NT2/D1 (cell line): Measurements from ENCODE around the gene SIX1.

Experiments
- DNase-seq: peaks from one replicate; pipeline ENCODE4 v3.0.0-alpha.2; 2011; ENCODE audit warnings: low read depth, low spot score
- H3K27me3 ChIP-seq: 2 replicates; pipeline ENCODE4 v1.6.0; 2011; ENCODE audit warnings: mild to moderate bottlenecking; ENCODE audit not compliant: insufficient read length, insufficient read depth
- H3K36me3 ChIP-seq: 2 replicates; pipeline ENCODE4 v1.6.1; 2011; ENCODE audit warnings: mild to moderate bottlenecking, low read length, mixed read lengths; ENCODE audit not compliant: insufficient read depth, insufficient read length
- H3K4me1 ChIP-seq: 2 replicates; pipeline ENCODE4 v1.5.1; 2011; ENCODE audit not compliant: insufficient read depth, insufficient read length
- H3K4me3 ChIP-seq: 2 replicates; pipeline ENCODE4 v1.5.1; 2011; ENCODE audit warnings: low read depth; ENCODE audit not compliant: insufficient read length
- H3K9ac ChIP-seq: 2 replicates; pipeline ENCODE4 v1.6.0; 2011; ENCODE audit warnings: low read depth; ENCODE audit not compliant: insufficient read length
- H3K9me3 ChIP-seq: 2 replicates; pipeline ENCODE4 v1.5.1; 2011; ENCODE audit warnings: mild to moderate bottlenecking, low read length; ENCODE audit not compliant: insufficient read depth
- SUZ12 ChIP-seq: IDR thresholded peaks from 2 replicates; pipeline ENCODE4 v1.6.1; 2011; ENCODE audit not compliant: insufficient read length, insufficient read depth; ENCODE audit errors: extremely low read depth
- YY1 ChIP-seq: IDR thresholded peaks from 2 replicates; pipeline ENCODE4 v1.6.1; 2011; ENCODE audit not compliant: insufficient read length, insufficient read depth
- ZNF274 ChIP-seq: IDR thresholded peaks from 2 replicates; pipeline ENCODE4 v1.6.1; 2011; ENCODE audit warnings: mild to moderate bottlenecking, low read depth, low read length

SIX1 gene

DNA sequence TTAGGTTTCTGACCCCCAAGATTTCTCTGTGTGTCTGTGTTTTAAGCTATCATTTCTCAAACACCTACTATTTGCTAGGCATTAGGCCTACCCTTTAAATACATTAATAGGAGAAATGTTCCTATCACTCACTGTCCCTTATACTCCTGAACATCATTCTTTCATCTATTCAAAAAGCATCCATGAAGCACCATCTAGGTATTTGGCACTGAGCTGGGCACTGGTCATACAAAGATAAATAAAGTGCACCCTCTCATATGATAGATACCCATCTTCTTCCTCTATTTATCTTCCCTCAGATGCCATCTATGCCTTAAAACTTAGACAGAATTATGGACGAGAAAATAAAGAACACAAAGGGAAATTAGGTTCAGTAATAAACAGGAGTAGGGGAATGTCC is 20.4 kb downstream of the SIX1 start:
- Histone ChIP-seq H3K4me1 (no peaks in the 10 kb centered on the region), H3K9me3 (no peaks in the 10 kb centered on the region), H3K4me3 (no peak overlapping the region), H3K27me3 (no peaks in the 10 kb centered on the region), H3K36me3 (no peaks in the 10 kb centered on the region), H3K9ac (no peak overlapping the region)
- TF ChIP-seq ZNF274 (no peak), SUZ12 (no peak), YY1 (no peak)
- no peak for DNase-seq

DNA sequence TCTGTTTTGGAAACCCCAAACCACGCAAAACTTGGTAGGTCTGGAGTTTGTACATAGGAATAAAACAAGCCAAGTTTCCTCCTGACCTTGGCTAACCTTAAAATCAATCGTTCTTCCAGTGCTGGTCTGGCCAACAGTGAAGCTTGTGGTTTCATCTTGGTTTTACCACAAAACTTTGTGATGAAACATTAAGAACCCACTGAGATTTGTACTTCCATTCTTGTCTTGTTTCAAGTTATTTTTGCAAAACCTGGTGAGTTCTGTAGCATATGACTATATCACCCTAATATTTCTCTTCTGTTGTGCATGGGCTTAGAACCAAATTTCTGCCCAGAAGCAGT is 26.4 kb downstream of the SIX1 start:
- Histone ChIP-seq H3K9ac (no peak overlapping the region), H3K9me3 (no peaks in the 10 kb centered on the region; the same call in 1 of the 2 replicates), H3K27me3 (no peaks in the 10 kb centered on the region), H3K36me3 (no peaks in the 10 kb centered on the region), H3K4me1 (no peaks in the 10 kb centered on the region), H3K4me3 (no peak overlapping the region)
- no peak for DNase-seq
- TF ChIP-seq ZNF274 = no peak
- TF ChIP-seq YY1 = no peak
- no peak for TF ChIP-seq SUZ12

GRCh38 chr14:60622210-60622916 is 26.9 kb downstream of the SIX1 start:
- TF ChIP-seq YY1 (no peak), ZNF274 (no peak), SUZ12 (no peak)
- Histone ChIP-seq H3K4me1 (no peaks in the 10 kb centered on the region), H3K36me3 (no peaks in the 10 kb centered on the region), H3K9ac (no peak overlapping the region), H3K27me3 (no peaks in the 10 kb centered on the region), H3K4me3 (no peak overlapping the region), H3K9me3 (no peaks in the 10 kb centered on the region; the same call in 1 of the 2 replicates)
- no peak for DNase-seq

DNA sequence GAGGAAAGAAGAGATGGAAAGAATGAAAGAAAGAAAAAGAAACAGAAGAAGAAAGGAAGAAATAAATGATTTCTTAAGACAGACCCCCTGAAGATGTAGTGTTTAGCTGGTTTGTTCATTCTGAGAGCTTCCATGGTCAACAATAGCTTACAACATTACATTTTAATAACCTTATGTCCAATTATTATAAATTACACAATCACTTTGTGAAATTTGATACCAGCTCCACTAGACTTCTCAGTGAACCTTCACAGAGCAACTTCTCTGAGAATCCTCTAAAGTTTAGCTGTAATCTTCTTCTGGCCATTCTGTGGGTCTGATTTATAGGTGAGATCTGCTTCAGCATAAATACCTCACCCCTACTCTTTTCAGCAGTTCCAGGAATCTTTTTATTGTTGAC is 27.9 kb downstream of the SIX1 start:
- Histone ChIP-seq H3K4me3 (no peak overlapping the region), H3K4me1 (no peaks in the 10 kb centered on the region), H3K9ac (no peak overlapping the region), H3K27me3 (no peaks in the 10 kb centered on the region), H3K9me3 (no peaks in the 10 kb centered on the region; the same call in 1 of the 2 replicates), H3K36me3 (no peaks in the 10 kb centered on the region)
- no peak for DNase-seq
- no peak for TF ChIP-seq SUZ12
- TF ChIP-seq ZNF274 = no peak
- TF ChIP-seq YY1 = no peak

DNA sequence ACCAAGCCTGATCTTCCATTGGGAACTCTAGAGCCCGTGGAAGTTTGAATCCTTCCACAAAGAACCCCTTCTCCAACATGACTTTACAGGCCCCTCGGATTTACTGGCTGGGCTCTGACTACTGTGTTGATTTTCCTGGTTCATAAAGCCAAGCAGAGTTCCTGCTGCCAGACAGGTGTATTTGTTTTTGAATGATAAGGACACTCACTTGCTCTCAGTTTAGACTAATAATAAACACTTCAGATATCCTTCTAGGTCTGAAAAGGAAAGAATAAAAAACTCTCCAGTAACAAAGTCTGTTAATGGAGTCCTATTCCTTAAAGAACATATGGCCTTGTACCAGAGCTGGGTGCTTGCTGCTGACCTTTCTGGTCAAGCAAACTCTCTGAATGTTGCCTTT is 31.0 kb downstream of the SIX1 start:
- Histone ChIP-seq H3K36me3 (no peaks in the 10 kb centered on the region), H3K9me3 (no peaks in the 10 kb centered on the region; the same call in 1 of the 2 replicates), H3K4me1 (no peaks in the 10 kb centered on the region), H3K4me3 (no peak overlapping the region), H3K9ac (no peak overlapping the region), H3K27me3 (no peaks in the 10 kb centered on the region)
- no peak for DNase-seq
- TF ChIP-seq SUZ12 (no peak), YY1 (no peak), ZNF274 (no peak)

GRCh38 chr14:60616461-60616959 is 32.8 kb downstream of the SIX1 start:
- no peak overlapping the region for H3K4me3 ChIP-seq
- H3K9ac ChIP-seq = no peak overlapping the region
- DNase-seq = no peak
- no peaks in the 10 kb centered on the region for H3K4me1 ChIP-seq
- TF ChIP-seq ZNF274 = no peak
- no peak for TF ChIP-seq SUZ12
- no peak for TF ChIP-seq YY1
- H3K9me3 ChIP-seq = no peaks in the 10 kb centered on the region; the same call in 1 of the 2 replicates
- no peaks in the 10 kb centered on the region for H3K36me3 ChIP-seq
- H3K27me3 ChIP-seq = no peaks in the 10 kb centered on the region

DNA sequence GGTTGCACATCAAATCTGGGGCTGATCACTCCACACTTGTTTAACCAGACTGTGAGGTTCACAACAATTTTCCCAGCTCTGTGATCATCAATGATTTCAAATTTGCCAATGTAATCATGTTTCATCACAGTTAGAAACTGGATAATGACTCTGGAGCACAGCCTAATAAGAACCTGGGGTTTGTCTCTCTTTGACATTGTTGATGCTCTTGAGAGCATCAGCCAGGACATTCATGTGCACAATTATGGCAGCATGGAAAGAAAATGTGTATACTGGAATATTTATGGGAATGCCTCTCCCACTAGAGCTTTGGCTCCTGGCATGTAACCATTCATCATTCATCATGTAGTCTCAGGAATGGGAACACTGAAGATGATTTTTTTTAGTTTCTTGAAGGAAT is 47.0 kb downstream of the SIX1 start:
- H3K9me3 ChIP-seq = peaks cover 8% of the 10 kb centered on the region
- H3K4me1 ChIP-seq = no peaks in the 10 kb centered on the region
- no peak overlapping the region for H3K4me3 ChIP-seq
- no peak overlapping the region for H3K9ac ChIP-seq
- DNase-seq = no peak
- H3K27me3 ChIP-seq = no peaks in the 10 kb centered on the region
- TF ChIP-seq ZNF274 (no peak), SUZ12 (no peak), YY1 (no peak)
- no peaks in the 10 kb centered on the region for H3K36me3 ChIP-seq

GRCh38 chr14:60599727-60600126 is 49.5 kb downstream of the SIX1 start:
- no peak for DNase-seq
- no peaks in the 10 kb centered on the region for H3K9me3 ChIP-seq
- no peaks in the 10 kb centered on the region for H3K36me3 ChIP-seq
- H3K27me3 ChIP-seq = no peaks in the 10 kb centered on the region
- no peak overlapping the region for H3K4me3 ChIP-seq
- no peak overlapping the region for H3K9ac ChIP-seq
- no peak for TF ChIP-seq YY1
- TF ChIP-seq SUZ12 = no peak
- TF ChIP-seq ZNF274 = no peak
- H3K4me1 ChIP-seq = no peaks in the 10 kb centered on the region
